GM10266 (cell line): Measurements from ENCODE around the gene C16orf54.
"Not testable (repeated sequence)": the region's sequence is repeated elsewhere in the genome, so short reads cannot be mapped to it uniquely, and the experiment has no call there.

ENCODE experiments used
- DNase-seq: peaks from one replicate; pipeline ENCODE4 v3.0.0; 2012; ENCODE audit errors: extremely low spot score
- CTCF ChIP-seq: IDR thresholded peaks from 2 replicates; pipeline ENCODE4 v1.5.1; 2012; ENCODE audit warnings: mild to moderate bottlenecking, low read depth; ENCODE audit not compliant: control insufficient read depth, insufficient read depth; ENCODE audit errors: missing control alignments

The C16orf54 gene

GRCh38 chr16:29720703-29721102, 25.1 kb downstream of the C16orf54 start:
- no peak for DNase-seq
- no peak for TF ChIP-seq CTCF

- no peak for DNase-seq
- no peak for TF ChIP-seq CTCF
These were observed 26.7 kb downstream of the C16orf54 start for GRCh38 chr16:29719063-29719462.

DNA sequence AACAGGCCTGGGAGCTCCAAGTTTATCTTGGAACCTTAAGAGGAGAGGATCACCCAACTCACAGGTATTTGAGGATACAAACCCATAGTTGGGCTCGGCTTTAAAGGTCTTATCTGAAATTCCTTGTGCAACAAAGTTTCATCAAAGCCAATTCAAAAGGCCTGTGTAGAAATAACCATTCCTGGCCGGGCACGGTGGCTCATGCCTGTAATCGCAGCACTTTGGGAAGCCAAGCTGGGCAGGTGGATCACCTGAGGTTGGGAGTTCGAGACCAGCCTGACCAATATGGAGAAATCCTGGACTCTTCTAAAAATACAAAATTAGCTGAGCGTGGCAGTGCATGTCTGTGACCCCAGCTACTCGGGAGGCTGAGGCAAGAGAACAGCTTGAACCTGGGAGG, 28.7 kb downstream of the C16orf54 start:
- no peak for DNase-seq
- TF ChIP-seq CTCF = no peak

- DNase-seq = no peak
- TF ChIP-seq CTCF = no peak
These were observed 30.8 kb downstream of the C16orf54 start for GRCh38 chr16:29714972-29715371.

DNA sequence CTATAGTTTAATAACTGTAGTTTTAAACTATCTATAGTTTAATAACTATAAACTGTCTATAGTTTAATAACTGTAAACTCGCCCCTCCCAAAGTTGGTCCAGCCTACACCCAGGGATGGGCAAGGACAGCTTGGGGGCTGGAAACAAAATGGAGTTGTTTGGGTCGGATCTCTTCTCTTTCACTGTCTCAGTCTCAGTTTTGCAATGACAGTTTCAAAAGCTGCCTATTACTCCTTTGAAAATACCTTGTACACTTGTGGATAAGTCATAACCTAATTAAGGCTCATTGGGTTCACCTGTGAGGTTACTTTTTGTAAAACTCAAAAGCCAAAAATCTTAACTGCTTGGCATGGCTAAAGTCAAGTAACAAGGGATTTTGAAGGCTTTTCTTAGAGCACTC, 31.4 kb downstream of the C16orf54 start:
- no peak for DNase-seq
- TF ChIP-seq CTCF = no peak

- no peak for TF ChIP-seq CTCF
- no peak for DNase-seq
These were observed 33.0 kb downstream of the C16orf54 start for GRCh38 chr16:29712809-29713208.

DNA sequence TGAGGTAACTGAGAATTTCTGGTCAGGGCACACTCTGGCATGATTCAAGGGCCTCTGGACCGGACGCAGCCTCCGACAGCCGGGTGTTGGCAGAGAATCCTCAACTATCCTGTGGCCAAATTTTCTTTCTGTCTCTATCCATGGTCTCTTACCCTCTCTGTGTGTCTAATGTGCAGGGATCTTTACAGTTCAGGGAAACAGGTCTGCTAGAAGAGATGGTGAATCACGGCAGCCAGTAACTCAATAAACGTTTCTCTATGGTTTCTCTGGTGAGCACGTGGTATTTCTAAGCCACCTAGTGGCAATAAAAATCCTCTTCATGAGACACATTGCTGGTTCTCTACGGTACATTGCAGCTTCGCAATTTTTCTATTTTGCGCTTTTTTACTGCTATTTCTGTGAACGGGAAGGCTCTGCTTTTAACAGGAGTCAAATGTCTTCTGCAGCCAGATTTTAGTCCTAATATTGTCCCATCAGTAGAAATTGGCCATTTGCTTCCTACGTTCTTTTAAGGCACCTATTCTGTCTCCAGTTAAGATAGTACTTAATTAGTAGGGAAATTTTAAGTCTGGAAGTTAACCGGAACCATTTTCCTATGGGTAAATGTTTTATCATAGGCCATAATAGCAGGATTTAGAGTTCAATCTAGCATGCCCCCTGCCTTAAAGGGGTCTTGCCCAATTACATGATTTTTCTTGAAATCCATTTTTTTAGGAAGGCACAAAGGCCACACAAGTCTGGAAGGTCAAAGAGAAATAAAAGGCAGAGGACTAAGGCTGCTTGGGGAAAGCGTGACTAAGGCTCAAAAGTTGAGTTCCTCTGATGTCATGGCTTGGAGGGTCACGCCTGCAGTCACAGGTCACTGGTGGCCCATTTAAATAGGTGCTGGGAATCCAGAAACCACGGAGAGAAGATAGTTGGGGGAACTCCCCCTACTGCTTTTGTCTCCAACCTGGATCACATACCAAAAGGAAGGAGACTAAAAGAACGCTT, 35.3 kb downstream of the C16orf54 start:
- peak; percentile 52 for TF ChIP-seq CTCF
- DNase-seq = peak; percentile 59

DNA sequence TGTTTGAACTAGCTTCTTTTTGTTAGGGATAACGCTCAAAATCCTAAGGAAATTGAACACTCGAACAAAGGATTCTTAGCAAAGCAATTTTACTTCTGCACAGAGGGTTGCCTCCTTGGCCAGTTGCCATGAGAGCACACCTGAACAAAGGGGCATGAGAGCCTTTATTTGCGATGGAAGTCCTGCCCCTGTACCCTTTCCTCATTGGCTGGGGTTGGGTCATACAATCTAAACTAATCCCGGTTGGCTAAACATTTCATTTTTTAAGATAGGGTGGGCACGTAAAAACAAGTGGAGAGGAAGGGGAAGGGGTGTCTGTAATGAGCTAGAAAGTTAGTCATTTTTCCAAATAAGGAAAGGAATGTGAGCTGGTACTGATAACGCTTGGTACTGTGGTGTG, 36.1 kb downstream of the C16orf54 start:
- not testable (repeated sequence) for DNase-seq
